Stimulated activated naive CD8-positive, alpha-beta T cell treated with anti-CD3 and anti-CD28 coated beads, Interleukin-15, amount 100 ng/mL, for 72 hours (primary cell): Measurements from ENCODE around the gene AMPH.

Experiments used
- ATAC-seq: fragments of 150-1000 bp; cut with Tn5 transposase; 2 replicates; pipeline ENCODE4 v1.10.0; 2021; ENCODE audit warnings: mild to moderate bottlenecking, moderate library complexity
- DNase-seq, 2 donors: peaks; one replicate each; pipeline ENCODE4 v3.0.0; 2021 to 2022
- H3K27ac Mint-ChIP-seq, 2 donors: one replicate each; pipeline ENCODE4 v1.8.0; 2022; ENCODE audit warnings: mild to moderate bottlenecking in 2 of 2, mixed read lengths in 2 of 2, moderate library complexity in 2 of 2
- H3K27me3 Mint-ChIP-seq: one replicate; pipeline ENCODE4 v1.8.0; 2022; ENCODE audit warnings: mixed read lengths
- H3K4me1 Mint-ChIP-seq: one replicate; pipeline ENCODE4 v1.8.0; 2022; ENCODE audit warnings: mild to moderate bottlenecking, mixed read lengths
- H3K4me3 Mint-ChIP-seq, 2 donors: one replicate each; pipeline ENCODE4 v1.8.0; 2022; ENCODE audit warnings: mild to moderate bottlenecking in 2 of 2, mixed read lengths in 2 of 2, moderate library complexity in 1 of 2
- H3K9me3 Mint-ChIP-seq, 2 donors: one replicate each; pipeline ENCODE4 v1.8.0; 2022; ENCODE audit warnings: mixed read lengths in 2 of 2

The AMPH gene

GRCh38 chr7:38465956-38466355, 165.2 kb downstream of the AMPH start:
- H3K27ac Mint-ChIP-seq, result no peak overlapping the region
- DNase-seq, result no peak
- no peaks in the 10 kb centered on the region for H3K9me3 Mint-ChIP-seq
- H3K4me1 Mint-ChIP-seq, result peaks cover 22% of the 10 kb centered on the region
- no peak for ATAC-seq
- H3K4me3 Mint-ChIP-seq, result no peak overlapping the region
- no peaks in the 10 kb centered on the region for H3K27me3 Mint-ChIP-seq

- peak; percentile 91 for ATAC-seq
- peak overlapping the region; percentile 49 to 65 for H3K4me3 Mint-ChIP-seq
- H3K27ac Mint-ChIP-seq, result peak overlapping the region; percentile 47 to 64
- no peaks in the 10 kb centered on the region for H3K27me3 Mint-ChIP-seq
- DNase-seq, result peak; percentile 66 to 83
- peaks cover 0 to 8% of the 10 kb centered on the region in 2 donors for H3K9me3 Mint-ChIP-seq
- H3K4me1 Mint-ChIP-seq, result peaks cover 22% of the 10 kb centered on the region
These were observed 167.6 kb downstream of the AMPH start for GRCh38 chr7:38463277-38464225.

- no peak for ATAC-seq
- Mint-ChIP-seq H3K9me3 (peaks cover 0 to 15% of the 10 kb centered on the region in 2 donors), H3K27ac (peak overlapping the region in 1 of 2 donors; percentile 47), H3K27me3 (no peaks in the 10 kb centered on the region), H3K4me3 (peak overlapping the region in 1 of 2 donors; percentile 29), H3K4me1 (peaks cover 22% of the 10 kb centered on the region)
- no peak for DNase-seq
These were observed 168.4 kb downstream of the AMPH start for GRCh38 chr7:38462819-38463218.

GRCh38 chr7:38461887-38462286, 169.3 kb downstream of the AMPH start:
- Mint-ChIP-seq H3K27ac (no peak overlapping the region), H3K27me3 (no peaks in the 10 kb centered on the region), H3K4me1 (peaks cover 22% of the 10 kb centered on the region), H3K4me3 (no peak overlapping the region), H3K9me3 (peaks cover 7 to 19% of the 10 kb centered on the region in 2 donors)
- no peak for DNase-seq
- no peak for ATAC-seq

GRCh38 chr7:38453826-38454225, 177.3 kb downstream of the AMPH start:
- H3K4me3 Mint-ChIP-seq, result no peak overlapping the region
- H3K9me3 Mint-ChIP-seq, result peaks cover 10 to 19% of the 10 kb centered on the region in 2 donors
- H3K27me3 Mint-ChIP-seq, result no peaks in the 10 kb centered on the region
- no peak overlapping the region for H3K27ac Mint-ChIP-seq
- no peaks in the 10 kb centered on the region for H3K4me1 Mint-ChIP-seq
- DNase-seq (no peak), ATAC-seq (no peak)

GRCh38 chr7:38453168-38453567, 178.0 kb downstream of the AMPH start:
- DNase-seq, result no peak
- Mint-ChIP-seq H3K27me3 (no peaks in the 10 kb centered on the region), H3K27ac (no peak overlapping the region), H3K9me3 (peaks cover 10 to 13% of the 10 kb centered on the region in 2 donors), H3K4me3 (no peak overlapping the region), H3K4me1 (no peaks in the 10 kb centered on the region)
- no peak for ATAC-seq

GRCh38 chr7:38452681-38453108, 178.5 kb downstream of the AMPH start:
- ATAC-seq, result no peak
- Mint-ChIP-seq H3K4me1 (no peaks in the 10 kb centered on the region), H3K27me3 (no peaks in the 10 kb centered on the region), H3K4me3 (no peak overlapping the region), H3K9me3 (peaks cover 10% of the 10 kb centered on the region in 2 donors), H3K27ac (no peak overlapping the region)
- no peak for DNase-seq

GRCh38 chr7:38451840-38452239, 179.3 kb downstream of the AMPH start:
- ATAC-seq (no peak), DNase-seq (no peak)
- Mint-ChIP-seq H3K4me1 (no peaks in the 10 kb centered on the region), H3K27ac (no peak overlapping the region), H3K27me3 (no peaks in the 10 kb centered on the region), H3K4me3 (no peak overlapping the region), H3K9me3 (peaks cover 2 to 6% of the 10 kb centered on the region in 2 donors)

GRCh38 chr7:38448584-38449234, 182.5 kb downstream of the AMPH start:
- no peak overlapping the region for H3K4me3 Mint-ChIP-seq
- ATAC-seq, result peak; percentile 82
- no peak overlapping the region for H3K27ac Mint-ChIP-seq
- H3K9me3 Mint-ChIP-seq, result no peaks in the 10 kb centered on the region
- DNase-seq, result no peak
- H3K27me3 Mint-ChIP-seq, result no peaks in the 10 kb centered on the region
- H3K4me1 Mint-ChIP-seq, result no peaks in the 10 kb centered on the region

- no peak for ATAC-seq
- Mint-ChIP-seq H3K27me3 (no peaks in the 10 kb centered on the region), H3K4me3 (no peak overlapping the region), H3K27ac (no peak overlapping the region), H3K9me3 (no peaks in the 10 kb centered on the region), H3K4me1 (no peaks in the 10 kb centered on the region)
- DNase-seq, result no peak
These were observed 183.1 kb downstream of the AMPH start for GRCh38 chr7:38448054-38448453.

GRCh38 chr7:38438970-38439369, 192.2 kb downstream of the AMPH start:
- Mint-ChIP-seq H3K4me1 (peaks cover under 1% of the 10 kb centered on the region), H3K9me3 (peaks cover 5 to 13% of the 10 kb centered on the region in 2 donors), H3K27me3 (no peaks in the 10 kb centered on the region), H3K4me3 (no peak overlapping the region), H3K27ac (no peak overlapping the region)
- peak; percentile 45 for ATAC-seq
- no peak for DNase-seq

GRCh38 chr7:38432671-38433070, 198.5 kb downstream of the AMPH start:
- no peaks in the 10 kb centered on the region for H3K27me3 Mint-ChIP-seq
- no peak overlapping the region for H3K4me3 Mint-ChIP-seq

GRCh38 chr7:38432080-38432479, 199.1 kb downstream of the AMPH start:
- Mint-ChIP-seq H3K4me1 (peaks cover 20% of the 10 kb centered on the region), H3K27ac (no peak overlapping the region), H3K27me3 (no peaks in the 10 kb centered on the region), H3K4me3 (no peak overlapping the region), H3K9me3 (peaks cover 0 to 5% of the 10 kb centered on the region in 2 donors)
- ATAC-seq (no peak), DNase-seq (no peak)

More at GRCh38 chr7:38432671-38433070, 198.5 kb downstream of the AMPH start:
- Mint-ChIP-seq H3K4me1 (peaks cover 14% of the 10 kb centered on the region), H3K9me3 (peaks cover 0 to 5% of the 10 kb centered on the region in 2 donors), H3K27ac (no peak overlapping the region)
- ATAC-seq, result no peak
- DNase-seq, result no peak

- Mint-ChIP-seq H3K27ac (no peak overlapping the region), H3K4me1 (peaks cover 49% of the 10 kb centered on the region), H3K27me3 (no peaks in the 10 kb centered on the region), H3K9me3 (no peaks in the 10 kb centered on the region), H3K4me3 (no peak overlapping the region)
- no peak for ATAC-seq
- no peak for DNase-seq
These were observed 202.1 kb downstream of the AMPH start for GRCh38 chr7:38429057-38429456.

GRCh38 chr7:38428041-38428440, 203.1 kb downstream of the AMPH start:
- Mint-ChIP-seq H3K4me1 (peaks cover 45% of the 10 kb centered on the region), H3K9me3 (no peaks in the 10 kb centered on the region), H3K27ac (no peak overlapping the region), H3K27me3 (no peaks in the 10 kb centered on the region), H3K4me3 (no peak overlapping the region)
- ATAC-seq (no peak), DNase-seq (no peak)
